Fibroblast of pulmonary artery (primary cell): ENCODE results near the gene HIGD1C.
"Not testable (repeated sequence)": the region's sequence is repeated elsewhere in the genome, so short reads cannot be mapped to it uniquely, and the experiment has no call there.

Source experiments
- DNase-seq: peaks from one replicate; pipeline ENCODE4 v3.0.0-alpha.2; 2010; ENCODE audit warnings: low read depth
- H3K4me3 ChIP-seq: replicated peaks from 2 replicates; pipeline ENCODE4 v1.5.1; 2011; ENCODE audit warnings: low read depth, mild to moderate bottlenecking, control low read depth, low read length, moderate library complexity
- CTCF ChIP-seq: IDR thresholded peaks from 2 replicates; pipeline ENCODE4 v1.5.1; 2011; ENCODE audit warnings: mild to moderate bottlenecking, control low read depth, low read length, inconsistent platforms; ENCODE audit errors: missing control alignments

Gene HIGD1C

GRCh38 chr12:50952510-50952909 lies at the start of gene HIGD1C:
Gene HIGD1C, plus strand, starts transcription at chr12:50952544. Its CDS starts 1,455 bp downstream, at chr12:50953999.
- TF ChIP-seq CTCF, result no peak
- no peak for DNase-seq

GRCh38 chr12:50908479-50908878 lies 43.9 kb upstream of the HIGD1C start:
- H3K4me3 ChIP-seq, DNase-seq: not testable (repeated sequence)

More at GRCh38 chr12:50952510-50952909, at the start of gene HIGD1C:
- no peak within 1 kb of the TSS for H3K4me3 ChIP-seq

GRCh38 chr12:50912361-50912760 lies 40.0 kb upstream of the HIGD1C start:
- H3K4me3 ChIP-seq, DNase-seq: not testable (repeated sequence)

GRCh38 chr12:50913224-50913623 lies 39.1 kb upstream of the HIGD1C start:
- H3K4me3 ChIP-seq, result no peak overlapping the region
- TF ChIP-seq CTCF, result no peak
- DNase-seq, result no peak

GRCh38 chr12:50914872-50915484 lies 37.4 kb upstream of the HIGD1C start:
- no peak overlapping the region for H3K4me3 ChIP-seq
- TF ChIP-seq CTCF, result no peak
- DNase-seq, result no peak

GRCh38 chr12:50916292-50916691 lies 36.1 kb upstream of the HIGD1C start:
- no peak overlapping the region for H3K4me3 ChIP-seq
- no peak for TF ChIP-seq CTCF
- DNase-seq, result no peak

GRCh38 chr12:50918584-50919316 lies 33.6 kb upstream of the HIGD1C start:
- no peak for TF ChIP-seq CTCF
- no peak for DNase-seq
- no peak overlapping the region for H3K4me3 ChIP-seq

GRCh38 chr12:50922820-50923219 lies 29.5 kb upstream of the HIGD1C start:
- H3K4me3 ChIP-seq, result no peak overlapping the region

More at GRCh38 chr12:50922820-50923219, 29.5 kb upstream of the HIGD1C start:
- peak; percentile 74 for DNase-seq
- no peak for TF ChIP-seq CTCF
